ENCODE results near the gene IL10RB. TPM values are rescaled to one million over a fixed set of nuclear protein-coding genes. Genes with fewer than 3 reads are reported as not detected.

IL10RB gene
- total and polyA plus RNA-seq, 4 donors = 26.7 to 89.1 (median 42.9) TPM

GRCh38 chr21:33312121-33312520, 46.0 kb downstream of the IL10RB start:
- no peak for DNase-seq
- Histone ChIP-seq H3K27ac (ENCODE audit: low read depth in 1 of 2, low read length in 1 of 2) (no peak overlapping the region), H3K9me3 (ENCODE audit: control insufficient read depth in 4 of 4, insufficient read depth in 3 of 4, low read length in 3 of 4) (peaks cover 0 to 1% (median 0%) of the 10 kb centered on the region in 4 donors), H3K36me3 (ENCODE audit: control insufficient read depth in 4 of 4, insufficient read depth in 4 of 4, low read length in 4 of 4) (no peaks in the 10 kb centered on the region), H3K27me3 (ENCODE audit: control insufficient read depth in 3 of 3, insufficient read depth in 3 of 3, low read length in 2 of 3) (no peaks in the 10 kb centered on the region), H3K4me1 (ENCODE audit: control insufficient read depth in 5 of 5, insufficient read depth in 5 of 5, low read length in 5 of 5) (peaks cover 0 to 13% (median 0%) of the 10 kb centered on the region in 5 donors), H3K9ac (ENCODE audit: insufficient read depth in 1 of 2, low read length in 2 of 2) (no peak overlapping the region), H3K4me3 (no peak overlapping the region)
- 67 to 82% methylated on average over 3 of the region's 3 CpGs for WGBS, 2 donors
- TF ChIP-seq CTCF (IDR thresholded peaks at IDR 0.05; ENCODE audit: control extremely low read depth, extremely low read depth) = no peak
- ATAC-seq (ENCODE audit: insufficient read depth, low FRiP score) = no peak

DNA sequence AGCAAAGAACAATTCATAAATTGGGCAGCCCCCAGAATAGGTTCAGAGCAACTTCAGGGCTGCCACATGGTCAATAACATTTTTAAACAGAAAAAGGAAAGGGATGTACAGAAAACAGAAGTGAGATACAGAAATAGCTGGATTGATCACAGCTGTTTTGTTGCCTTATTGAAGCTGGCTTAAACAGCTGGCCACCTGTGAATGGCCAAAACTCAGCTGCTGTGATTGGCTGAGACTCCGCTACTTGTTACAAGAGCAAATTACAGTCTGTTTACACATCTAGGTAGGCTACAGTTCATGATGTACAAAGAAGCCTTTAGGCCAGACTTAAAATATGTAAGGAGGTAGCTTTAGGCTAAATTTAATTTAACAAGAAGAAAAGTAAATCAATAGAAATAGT, 47.0 kb downstream of the IL10RB start:
- Histone ChIP-seq H3K27me3 (ENCODE audit: control insufficient read depth in 3 of 3, insufficient read depth in 3 of 3, low read length in 2 of 3) (no peaks in the 10 kb centered on the region), H3K9me3 (ENCODE audit: control insufficient read depth in 4 of 4, insufficient read depth in 3 of 4, low read length in 3 of 4) (peaks cover 0 to 1% (median 0%) of the 10 kb centered on the region in 4 donors), H3K9ac (ENCODE audit: insufficient read depth in 1 of 2, low read length in 2 of 2) (no peak overlapping the region), H3K4me3 (no peak overlapping the region), H3K36me3 (ENCODE audit: control insufficient read depth in 4 of 4, insufficient read depth in 4 of 4, low read length in 4 of 4) (no peaks in the 10 kb centered on the region), H3K27ac (ENCODE audit: low read depth in 1 of 2, low read length in 1 of 2) (no peak overlapping the region), H3K4me1 (ENCODE audit: control insufficient read depth in 5 of 5, insufficient read depth in 5 of 5, low read length in 5 of 5) (peaks cover 0 to 14% (median 0%) of the 10 kb centered on the region in 5 donors)
- WGBS, 2 donors = 93 to 94% methylated on average over 1 of the region's 1 CpG
- TF ChIP-seq CTCF (IDR thresholded peaks at IDR 0.05; ENCODE audit: control extremely low read depth, extremely low read depth) = no peak
- DNase-seq (no peak), ATAC-seq (ENCODE audit: insufficient read depth, low FRiP score) (no peak)

DNA sequence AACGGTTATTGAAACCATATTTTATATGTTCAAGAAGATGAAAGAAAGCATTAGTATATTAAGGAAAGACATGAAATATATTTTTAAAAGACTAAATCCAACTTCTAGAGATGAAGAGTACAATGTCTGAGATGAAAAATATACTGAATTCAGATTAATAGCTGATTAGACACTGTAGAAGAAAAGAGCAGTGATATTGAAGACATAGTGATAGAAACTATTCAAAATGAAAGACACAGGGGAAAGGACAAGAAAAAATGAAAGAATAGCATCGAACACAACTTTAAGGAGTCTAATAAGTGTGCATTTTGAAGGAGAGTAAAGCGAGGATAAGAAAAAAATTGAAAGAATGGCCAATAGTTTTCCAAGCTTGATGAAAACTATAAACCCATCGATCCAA, 47.4 kb downstream of the IL10RB start:
- no peak overlapping the region for H3K9ac ChIP-seq (ENCODE audit: insufficient read depth in 1 of 2, low read length in 2 of 2)
- H3K27ac ChIP-seq (ENCODE audit: low read depth in 1 of 2, low read length in 1 of 2) = no peak overlapping the region
- ATAC-seq (ENCODE audit: insufficient read depth, low FRiP score) (no peak), DNase-seq (no peak)
- peaks cover 0 to 1% (median 0%) of the 10 kb centered on the region in 4 donors for H3K9me3 ChIP-seq (ENCODE audit: control insufficient read depth in 4 of 4, insufficient read depth in 3 of 4, low read length in 3 of 4)
- 97% methylated on average over 4 of the region's 4 CpGs for WGBS, 2 donors
- H3K27me3 ChIP-seq (ENCODE audit: control insufficient read depth in 3 of 3, insufficient read depth in 3 of 3, low read length in 2 of 3) = no peaks in the 10 kb centered on the region
- H3K4me3 ChIP-seq = no peak overlapping the region
- no peaks in the 10 kb centered on the region for H3K36me3 ChIP-seq (ENCODE audit: control insufficient read depth in 4 of 4, insufficient read depth in 4 of 4, low read length in 4 of 4)
- peaks cover 0 to 14% (median 0%) of the 10 kb centered on the region in 5 donors for H3K4me1 ChIP-seq (ENCODE audit: control insufficient read depth in 5 of 5, insufficient read depth in 5 of 5, low read length in 5 of 5)
- TF ChIP-seq CTCF (IDR thresholded peaks at IDR 0.05; ENCODE audit: control extremely low read depth, extremely low read depth) = no peak

DNA sequence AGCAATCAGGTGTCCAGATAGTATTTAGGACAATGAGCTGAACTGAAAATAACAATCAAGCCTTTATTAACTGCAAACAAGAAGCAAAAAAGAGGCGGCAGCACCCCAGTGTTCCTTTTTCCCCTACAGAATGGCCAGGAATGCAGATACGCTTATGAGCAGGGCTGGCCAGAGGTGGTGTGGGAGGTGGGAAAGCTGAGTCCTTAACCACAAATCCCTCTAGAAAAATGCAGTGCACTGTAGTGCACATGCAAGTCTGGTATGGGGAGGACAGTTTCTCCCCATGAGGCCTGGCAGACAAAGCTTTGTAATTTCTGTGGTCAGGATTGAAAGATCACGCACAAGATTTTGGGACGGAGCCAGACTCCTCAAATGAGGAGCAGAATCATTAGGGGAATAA, 47.9 kb downstream of the IL10RB start:
- Histone ChIP-seq H3K27me3 (ENCODE audit: control insufficient read depth in 3 of 3, insufficient read depth in 3 of 3, low read length in 2 of 3) (no peaks in the 10 kb centered on the region), H3K4me1 (ENCODE audit: control insufficient read depth in 5 of 5, insufficient read depth in 5 of 5, low read length in 5 of 5) (peaks cover 0 to 9% (median 0%) of the 10 kb centered on the region in 5 donors), H3K4me3 (no peak overlapping the region), H3K27ac (ENCODE audit: low read depth in 1 of 2, low read length in 1 of 2) (no peak overlapping the region), H3K9ac (ENCODE audit: insufficient read depth in 1 of 2, low read length in 2 of 2) (no peak overlapping the region), H3K36me3 (ENCODE audit: control insufficient read depth in 4 of 4, insufficient read depth in 4 of 4, low read length in 4 of 4) (no peaks in the 10 kb centered on the region), H3K9me3 (ENCODE audit: control insufficient read depth in 4 of 4, insufficient read depth in 3 of 4, low read length in 3 of 4) (peaks cover 0 to 1% (median 0%) of the 10 kb centered on the region in 4 donors)
- WGBS, 2 donors = 83 to 86% methylated on average over 4 of the region's 4 CpGs
- DNase-seq (no peak), ATAC-seq (ENCODE audit: insufficient read depth, low FRiP score) (no peak)
- TF ChIP-seq CTCF (IDR thresholded peaks at IDR 0.05; ENCODE audit: control extremely low read depth, extremely low read depth) = no peak
